Heart right ventricle (tissue), 16 donors: ENCODE data around the gene TRIM47. TPM values are rescaled to one million over a fixed set of nuclear protein-coding genes. Genes with fewer than 3 reads are reported as not detected.

Source experiments
- ATAC-seq, 8 donors: fragments of 200-7000 bp; cut with Tn5 transposase; one replicate each; pipeline ENCODE4 v1.9.1; 2020; ENCODE audit warnings: mild to moderate bottlenecking in 8 of 8, moderate library complexity in 8 of 8, moderate number of reproducible peaks in 1 of 8
- DNase-seq, 2 donors: peaks; one replicate each; pipeline ENCODE4 v3.0.0-alpha.2; 2020
- H3K27ac ChIP-seq, 10 donors: fragments of 200-600 bp; sonication (generic) in 2 of 10; one replicate each; pipeline versions ENCODE4 v1.5.0 to v1.8.0; 2020 to 2022; ENCODE audit warnings: mild to moderate bottlenecking in 3 of 10
- H3K27me3 ChIP-seq, 7 donors: fragments of 200-600 bp; one replicate each; pipeline ENCODE4 v1.8.0; 2021 to 2022; ENCODE audit warnings: mild to moderate bottlenecking in 2 of 7
- H3K36me3 ChIP-seq, 9 donors: fragments of 200-600 bp; sonication (generic) in 1 of 9; one replicate each; pipeline versions ENCODE4 v1.5.0 to v1.8.0; 2020 to 2022; ENCODE audit warnings: mild to moderate bottlenecking in 2 of 9
- H3K4me1 ChIP-seq, 9 donors: fragments of 200-600 bp; sonication (generic) in 1 of 9; one replicate each; pipeline versions ENCODE4 v1.5.0 to v1.8.0; 2020 to 2022; ENCODE audit warnings: mild to moderate bottlenecking in 4 of 9
- H3K4me3 ChIP-seq, 10 donors: fragments of 200-600 bp; sonication (generic) in 2 of 10; one replicate each; pipeline versions ENCODE4 v1.5.0 to v1.8.0; 2020 to 2022; ENCODE audit warnings: mild to moderate bottlenecking in 7 of 10, moderate library complexity in 2 of 10
- H3K9me3 ChIP-seq, 11 donors: fragments of 200-600 bp in 10 of 11; sonication (generic) in 2 of 11; one replicate each; pipeline versions ENCODE4 v1.5.0 to v1.8.0; 2013 to 2022; ENCODE audit warnings: mild to moderate bottlenecking in 2 of 11, control low read depth in 1 of 11, moderate library complexity in 1 of 11
- WGBS, 2 donors: extraction: QIAGEN DNeasy Blood & Tissue Kit; methylation state at CpG; one replicate each; pipeline ENCODE4 v1.1.7; 2013; ENCODE audit warnings: inconsistent platforms in 1 of 2; 5-methylcytosine and 5-hydroxymethylcytosine counted together
- intact Hi-C, 10 donors: fragments of 100-400 bp; cut with DNase I; formaldehyde crosslinking; loops; one replicate each; pipeline versions ENCODE4 v1.11.1 to v1.14.2; 2022
- polyA plus RNA-seq, 2 donors: library from polyadenylated mRNA; stranded (reverse); fragments of 200-250 nt; gene quantifications; one replicate each; pipeline ENCODE4 v1.2.3, GENCODE V29; 2013
- total RNA-seq, 10 donors: library from RNA; stranded (reverse); fragmentation: NEBNext Ultra II Directional in 3 of 10; extraction: Animal tissue kit (Norgen Biotek cat#: 25700) in 3 of 10; gene quantifications; one replicate each; pipeline versions ENCODE4 v1.2.1 to v1.2.4, GENCODE V29; 2021 to 2023
- TF ChIP-seq, protein P1 (sequence below), 9 donors: fragments of 200-600 bp; sonication (generic) in 2 of 9; IDR thresholded peaks; one replicate each; pipeline versions ENCODE4 v1.5.0 to v1.8.0; 2021 to 2022; ENCODE audit warnings: antibody characterized with exemption in 9 of 9, mild to moderate bottlenecking in 5 of 9, moderate library complexity in 1 of 9
- donor health status: Arrhythmogenic right ventricular cardiomyopathy.
- donor health status: ischemic (EF 13 %, LVEDD 7.1; RV severe dilation, severe dysfunction).
- donor health status: healthy with polysubstance abuse.
- donor health status: DM: no; HTN: yes; CAD: no.
- donor health status: DM: no; HTN: no; CAD: no.
- donor health status: ischemic (EF 25% LVEDD 6.9; RV normal size, moderate dysfunction).
- donor health status: ischemic (EF 25% LVEDD 5.7; RV mildly dilated, moderate dysfunction).
- donor health status: healthy.
- donor health status: DM: yes; HTN: yes; CAD: no.
- donor health status: Ischemic cardiomyopathy.
- donor health status: ischemic (EF 35%, LVEDD 5.7; RV mildly dilated, moderate dysfunction).
- donor health status: nonischemic (EF 11% LVEDD 7.7; RV severe dilation, severe dysfunction).
- donor health status: DM: yes; HTN: yes; CAD: no.
- donor health status: PGD.
- donor health status: ischemic (EF 29% LVEDD 5.4; RV normal size, mild dysfunction).
- donor health status: nonischemic (EF 23%, LVEDD 6.1; RV moderate dilation, normal function).

The TRIM47 gene
- total and polyA plus RNA-seq, 12 donors: 9.3 to 53.1 (median 22.5) TPM

DNA sequence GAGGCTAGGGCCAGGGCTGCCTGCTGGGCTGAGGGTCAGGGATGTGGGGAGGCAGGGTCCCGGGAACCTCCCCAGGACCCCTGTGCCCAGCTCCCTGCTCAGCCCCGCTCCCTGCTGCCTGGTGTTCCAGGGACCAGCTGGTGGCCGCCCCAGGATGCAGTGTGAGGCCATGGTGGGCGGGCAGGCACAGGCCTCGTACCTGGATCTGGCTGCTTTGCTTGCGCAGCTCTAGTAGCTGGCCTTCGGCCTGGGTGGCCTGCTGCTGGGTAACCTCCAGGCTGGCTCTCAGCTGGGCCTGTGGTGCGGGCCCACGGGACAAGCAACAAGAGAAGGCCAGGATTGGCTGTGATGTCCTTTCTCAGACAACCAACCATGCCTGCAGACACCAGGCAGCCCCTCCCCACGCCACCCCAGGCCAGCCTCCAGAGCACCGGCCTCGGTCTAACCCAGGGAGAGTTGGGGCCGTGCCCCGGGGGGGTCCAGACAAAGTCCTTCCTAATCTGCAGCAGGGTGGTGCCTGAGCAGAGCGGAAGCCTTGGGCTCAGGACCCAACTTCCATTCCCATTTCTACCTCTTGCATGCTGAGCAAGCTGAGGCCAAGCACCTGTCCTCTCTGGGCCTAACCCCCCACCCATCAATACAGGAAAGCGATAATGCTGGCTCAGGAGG lies 14.3 kb upstream of the TRIM47 start:
- intact Hi-C loops: loop anchor here in 3 of 10 donors (5.0 to 10.0 kb wide), 3 partner anchors 120 to 130 kb away; partner anchors contain the start of gene GALK1 (in 1 of the 3)

DNA sequence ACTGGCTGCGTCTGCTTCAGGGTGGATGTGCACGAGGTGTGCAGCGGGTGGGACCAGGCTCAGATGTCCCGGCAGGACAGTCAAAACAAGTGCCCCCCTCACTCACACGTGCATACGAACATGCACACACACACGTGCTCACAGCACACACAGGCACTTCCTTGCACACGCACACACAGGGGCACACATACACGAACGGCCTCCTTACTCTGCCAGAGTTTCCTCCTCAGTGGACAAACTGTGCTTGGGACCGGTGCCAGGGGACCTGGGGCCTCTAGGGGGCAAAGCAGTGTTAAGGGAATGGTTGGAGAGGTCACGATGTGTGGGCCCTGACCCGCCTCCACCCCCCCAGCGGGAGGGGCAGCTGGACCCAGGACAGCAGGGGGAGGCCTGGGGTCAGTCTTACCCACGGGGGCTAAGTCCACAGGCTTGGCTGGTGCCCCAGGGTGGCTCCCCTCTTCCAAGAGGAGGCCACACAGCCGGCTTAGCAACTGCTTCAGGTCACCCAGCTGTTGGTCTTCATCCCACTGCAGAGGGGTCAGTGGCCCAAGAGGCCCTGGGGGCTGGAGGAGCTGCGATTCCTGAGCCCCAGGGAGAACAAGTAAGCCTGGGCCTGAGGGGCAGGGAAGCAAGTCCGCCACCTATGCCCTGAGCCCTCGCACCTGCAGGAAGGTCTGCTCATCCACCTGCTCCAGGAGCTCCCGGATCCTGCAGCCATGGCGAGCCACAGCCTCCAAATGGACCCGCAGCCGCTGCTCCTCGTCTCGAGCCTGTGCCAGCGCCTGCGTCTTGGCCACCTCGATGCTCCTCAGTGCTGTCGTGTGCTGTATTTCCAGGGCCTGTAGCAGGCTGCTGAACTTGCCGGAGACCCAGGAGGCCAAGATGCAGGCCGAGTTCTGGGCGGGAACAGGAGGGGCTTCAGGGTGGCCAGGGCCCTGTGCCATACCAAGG lies 13.5 kb upstream of the TRIM47 start:
- intact Hi-C loops: loop anchor here in 3 of 10 donors (5.0 to 10.0 kb wide), 3 partner anchors 120 to 130 kb away; partner anchors contain the start of gene GALK1 (in 1 of the 3)
- 78 to 81% methylated on average over 32 of the region's 32 CpGs for WGBS, 2 donors

More for the DNA sequence above, 14.3 kb upstream of the TRIM47 start:
- Histone ChIP-seq H3K4me1 (peaks cover 16 to 37% (median 27%) of the 10 kb centered on the region in 9 donors), H3K36me3 (peaks cover 0 to 51% (median 16%) of the 10 kb centered on the region in 9 donors), H3K4me3 (no peak overlapping the region), H3K27me3 (no peaks in the 10 kb centered on the region), H3K9me3 (no peaks in the 10 kb centered on the region), H3K27ac (peak overlapping the region in 1 of 10 donors; percentile 33)
- ATAC-seq (no peak), DNase-seq (no peak)
- WGBS, 2 donors: 87 to 89% methylated on average over 16 of the region's 16 CpGs
- TF ChIP-seq, protein P1, sequence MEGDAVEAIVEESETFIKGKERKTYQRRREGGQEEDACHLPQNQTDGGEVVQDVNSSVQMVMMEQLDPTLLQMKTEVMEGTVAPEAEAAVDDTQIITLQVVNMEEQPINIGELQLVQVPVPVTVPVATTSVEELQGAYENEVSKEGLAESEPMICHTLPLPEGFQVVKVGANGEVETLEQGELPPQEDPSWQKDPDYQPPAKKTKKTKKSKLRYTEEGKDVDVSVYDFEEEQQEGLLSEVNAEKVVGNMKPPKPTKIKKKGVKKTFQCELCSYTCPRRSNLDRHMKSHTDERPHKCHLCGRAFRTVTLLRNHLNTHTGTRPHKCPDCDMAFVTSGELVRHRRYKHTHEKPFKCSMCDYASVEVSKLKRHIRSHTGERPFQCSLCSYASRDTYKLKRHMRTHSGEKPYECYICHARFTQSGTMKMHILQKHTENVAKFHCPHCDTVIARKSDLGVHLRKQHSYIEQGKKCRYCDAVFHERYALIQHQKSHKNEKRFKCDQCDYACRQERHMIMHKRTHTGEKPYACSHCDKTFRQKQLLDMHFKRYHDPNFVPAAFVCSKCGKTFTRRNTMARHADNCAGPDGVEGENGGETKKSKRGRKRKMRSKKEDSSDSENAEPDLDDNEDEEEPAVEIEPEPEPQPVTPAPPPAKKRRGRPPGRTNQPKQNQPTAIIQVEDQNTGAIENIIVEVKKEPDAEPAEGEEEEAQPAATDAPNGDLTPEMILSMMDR (IDR thresholded peaks at IDR 0.05): no peak

DNA sequence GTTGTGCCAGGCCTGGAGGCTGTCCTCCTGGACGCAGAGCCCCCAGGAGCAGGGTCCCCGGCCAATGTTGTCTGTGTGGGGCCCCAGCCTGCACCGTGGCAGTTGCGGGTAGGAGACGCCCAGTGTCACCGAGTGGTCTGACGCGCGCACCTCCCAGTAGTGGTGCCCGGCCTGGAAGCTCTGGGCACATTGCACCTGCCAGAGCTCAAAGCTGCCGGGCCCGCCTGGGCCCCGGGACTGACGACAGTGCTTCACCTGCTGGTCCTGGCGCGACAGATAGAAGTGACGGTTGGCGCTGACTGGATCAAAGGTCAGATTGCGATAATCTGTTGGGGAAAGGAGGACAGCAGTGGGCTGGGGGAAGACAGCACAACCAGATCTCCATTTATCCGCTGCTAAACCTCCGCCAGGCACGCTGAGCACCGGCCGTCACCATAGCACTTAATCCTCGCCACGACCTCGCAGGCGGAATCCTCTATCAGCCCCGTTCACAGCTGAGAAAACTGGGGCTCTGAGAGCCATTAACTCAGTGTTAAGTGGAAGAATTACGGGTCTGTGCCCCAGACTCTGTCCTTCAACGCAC lies 12.7 kb upstream of the TRIM47 start:
- ATAC-seq (no peak), DNase-seq (no peak)
- Histone ChIP-seq H3K27ac (no peak overlapping the region), H3K4me3 (no peak overlapping the region), H3K27me3 (no peaks in the 10 kb centered on the region), H3K4me1 (peaks cover 9 to 28% (median 19%) of the 10 kb centered on the region in 9 donors), H3K9me3 (no peaks in the 10 kb centered on the region), H3K36me3 (peaks cover 0 to 53% (median 16%) of the 10 kb centered on the region in 9 donors)
- 89 to 94% methylated on average over 31 of the region's 31 CpGs for WGBS, 2 donors
- intact Hi-C loops: loop anchor here in 3 of 10 donors (5.0 to 10.0 kb wide), 3 partner anchors 119 to 129 kb away; partner anchors contain the start of gene GALK1 (in 1 of the 3)
- TF ChIP-seq, protein P1 (IDR thresholded peaks at IDR 0.05): no peak

More for the DNA sequence above, 13.5 kb upstream of the TRIM47 start:
- Histone ChIP-seq H3K4me1 (peaks cover 9 to 29% (median 19%) of the 10 kb centered on the region in 9 donors), H3K9me3 (no peaks in the 10 kb centered on the region), H3K27me3 (no peaks in the 10 kb centered on the region), H3K36me3 (peaks cover 0 to 53% (median 16%) of the 10 kb centered on the region in 9 donors), H3K27ac (no peak overlapping the region), H3K4me3 (no peak overlapping the region)
- DNase-seq: no peak
- ATAC-seq: no peak
- TF ChIP-seq, protein P1 (IDR thresholded peaks at IDR 0.05): no peak

DNA sequence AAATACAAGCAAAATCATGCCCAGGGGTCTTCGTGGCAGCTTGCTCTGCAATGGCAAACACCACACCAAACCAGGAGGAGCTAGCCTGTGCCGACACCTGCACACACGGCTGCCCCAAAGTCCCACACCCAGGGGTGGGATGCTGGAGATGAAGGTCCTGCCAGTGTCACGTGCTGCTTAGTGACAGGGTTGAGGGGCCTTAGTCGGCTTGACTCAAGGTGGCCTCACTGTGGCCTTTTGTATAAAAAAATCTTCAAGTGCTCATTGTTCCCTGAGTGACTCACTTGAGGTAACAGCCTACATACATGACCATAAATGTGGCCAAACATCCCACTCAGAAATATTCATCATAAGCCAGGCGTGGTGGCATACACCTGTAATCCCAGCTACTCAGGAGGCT lies 11.1 kb upstream of the TRIM47 start:
- H3K27ac ChIP-seq: no peak overlapping the region
- H3K9me3 ChIP-seq: no peaks in the 10 kb centered on the region
- TF ChIP-seq, protein P1 (IDR thresholded peaks at IDR 0.05): no peak
- H3K4me3 ChIP-seq: no peak overlapping the region
- peaks cover 0 to 17% (median 4%) of the 10 kb centered on the region in 9 donors for H3K4me1 ChIP-seq
- 75 to 77% methylated on average over 6 of the region's 6 CpGs for WGBS, 2 donors
- no peaks in the 10 kb centered on the region for H3K27me3 ChIP-seq
- H3K36me3 ChIP-seq: peaks cover 0 to 53% (median 16%) of the 10 kb centered on the region in 9 donors
- DNase-seq (no peak), ATAC-seq (no peak)
- intact Hi-C loops: no loop called here
